K562 (cell line): ENCODE measurements around the gene RAB39B. TPM values are rescaled to one million over a fixed set of nuclear protein-coding genes. Genes with fewer than 3 reads are reported as not detected.

Experiments used
- ATAC-seq: fragments of 200-7000 bp; cut with Tn5 transposase; 3 replicates; pipeline ENCODE4 v1.9.1; 2020; ENCODE audit warnings: moderate library complexity
- BruUV-seq: library from RNA; stranded (reverse); fragments of 400-500 nt; replicated peaks from 2 replicates; lab custom pipeline; 2021; lab: Mats Ljungman, UMichigan
- CTCF ChIA-PET: fragments of 300-600 bp; formaldehyde crosslinking; extraction: SDS; loops from one replicate; lab custom pipeline; 2021; ENCODE audit warnings: low intra/inter-chr PET ratio; lab: Yijun Ruan, JAX
- POLR2A ChIA-PET: fragments of 300-600, 350-650 bp; sonication (Branson Sonifier 250); formaldehyde crosslinking; extraction: SDS; loops from one replicate; lab custom pipeline; 2021; ENCODE audit warnings: antibody characterized with exemption, inconsistent platforms; lab: Yijun Ruan, JAX
- DNase-seq, 4 experiments: peaks; one replicate each; pipeline versions ENCODE4 v3.0.0 to v3.0.0-alpha.2; 2011 to 2018; ENCODE audit warnings: low spot score in 3 of 4, mixed read lengths in 3 of 4; ENCODE audit errors: extremely low read depth in 1 of 4
- FAIRE-seq: peaks from 2 replicates; lab custom pipeline; 2011; peaks lifted over from hg19 to GRCh38; lab: Jason Lieb, UNC
- H2AFZ ChIP-seq: 2 replicates; pipeline ENCODE4 v1.6.0; 2011; ENCODE audit warnings: low read depth, low read length, control low read depth, inconsistent platforms
- H3K27ac ChIP-seq: fragments of 200-600 bp; 3 replicates; pipeline ENCODE4 v1.8.0; 2011; ENCODE audit warnings: low read depth, mild to moderate bottlenecking, control low read depth, inconsistent platforms, low read length, moderate library complexity, mixed read lengths; ENCODE audit errors: extremely low read depth
- H3K27me3 ChIP-seq, 2 experiments: fragments of 300-600 bp in 1 of 2; 2 replicates in 1 of 2; 3 replicates in 1 of 2; pipeline versions ENCODE4 v1.6.0 to v1.8.0; 2011; ENCODE audit warnings: inconsistent platforms in 2 of 2, low read length in 2 of 2, mild to moderate bottlenecking in 1 of 2, mixed read lengths in 1 of 2, moderate library complexity in 1 of 2; ENCODE audit not compliant: control insufficient read depth in 2 of 2, insufficient read depth in 2 of 2
- H3K36me3 ChIP-seq: fragments of 300-600 bp; 3 replicates; pipeline ENCODE4 v1.8.0; 2011; ENCODE audit warnings: mild to moderate bottlenecking, low read length, inconsistent platforms; ENCODE audit not compliant: control insufficient read depth, insufficient read depth
- H3K4me1 ChIP-seq, 2 experiments: fragments of 200-600 bp in 1 of 2; replicated peaks in 1 of 2; 2 replicates in 1 of 2; 3 replicates in 1 of 2; pipeline versions ENCODE4 v1.5.1 to v1.8.0; 2011; ENCODE audit warnings: inconsistent platforms in 2 of 2, low read length in 2 of 2, mild to moderate bottlenecking in 1 of 2, mixed read lengths in 1 of 2, moderate library complexity in 1 of 2; ENCODE audit not compliant: control insufficient read depth in 2 of 2, insufficient read depth in 2 of 2
- H3K4me2 ChIP-seq: 2 replicates; pipeline ENCODE4 v1.6.1; 2011; ENCODE audit warnings: low read length, control low read depth, inconsistent platforms, mixed read lengths; ENCODE audit not compliant: insufficient read depth
- H3K4me3 ChIP-seq: fragments of 200-600 bp; sonication (generic), shearing (Covaris generic); 2 replicates; pipeline ENCODE4 v1.5.1; 2016; ENCODE audit warnings: control low read depth, inconsistent platforms
- H3K79me2 ChIP-seq: fragments of 200-600 bp; 3 replicates; pipeline ENCODE4 v1.8.0; 2011; ENCODE audit warnings: low read length, inconsistent platforms; ENCODE audit not compliant: control insufficient read depth, insufficient read depth
- H3K9ac ChIP-seq, 2 experiments: 2 replicates each; pipeline versions ENCODE4 v1.6.0 to v1.6.1; 2011; ENCODE audit warnings: low read depth in 2 of 2, low read length in 2 of 2, control low read depth in 1 of 2, inconsistent platforms in 1 of 2, mild to moderate bottlenecking in 1 of 2, mixed read lengths in 1 of 2; ENCODE audit not compliant: insufficient read depth in 1 of 2
- H3K9me1 ChIP-seq: one replicate; pipeline ENCODE4 v1.6.0; 2011; ENCODE audit warnings: inconsistent platforms, mild to moderate bottlenecking, low read length, moderate library complexity; ENCODE audit not compliant: control insufficient read depth, insufficient read depth
- H3K9me3 ChIP-seq: replicated peaks from 2 replicates; pipeline ENCODE4 v1.5.1; 2011; ENCODE audit warnings: low read depth, low read length, inconsistent platforms; ENCODE audit not compliant: control insufficient read depth, insufficient read depth
- H4K20me1 ChIP-seq: replicated peaks from 2 replicates; pipeline ENCODE4 v1.6.1; 2011; ENCODE audit warnings: low read length, inconsistent platforms, mixed read lengths; ENCODE audit not compliant: control insufficient read depth, insufficient read depth
- CTCF ChIP-seq, 3 experiments: IDR thresholded peaks in 2 of 3; conservative IDR thresholded peaks in 1 of 3; 2 replicates each; pipeline ENCODE4 v1.5.1; 2011 to 2012; ENCODE audit warnings: low read length in 3 of 3, mild to moderate bottlenecking in 3 of 3, control low read depth in 2 of 3, improper control_type of control experiment in 1 of 3, inconsistent platforms in 1 of 3, low read depth in 1 of 3, mixed read lengths in 1 of 3, moderate library complexity in 1 of 3; ENCODE audit not compliant: insufficient read depth in 2 of 3
- HLTF ChIP-seq: fragments of 450-650 bp; IDR thresholded peaks from 2 replicates; pipeline ENCODE4 v1.6.1; 2016
- ILF3 ChIP-seq: fragments of 450-650 bp; IDR thresholded peaks from 2 replicates; pipeline ENCODE4 v1.6.1; 2018; ENCODE audit warnings: antibody characterized with exemption, mild to moderate bottlenecking, moderate library complexity, borderline replicate concordance
- JUN ChIP-seq, 2 experiments: sonication (generic) in 1 of 2; formaldehyde crosslinking in 1 of 2; IDR thresholded peaks; 2 replicates each; pipeline versions ENCODE4 v1.6.1 to v1.8.0; 2012 to 2022; ENCODE audit warnings: borderline replicate concordance in 2 of 2, mild to moderate bottlenecking in 2 of 2, improper control_type of control experiment in 1 of 2, low read depth in 1 of 2, low read length in 1 of 2, missing genetic modification reagents in 1 of 2
- MAFG ChIP-seq: fragments of 450-650 bp; conservative IDR thresholded peaks from 2 replicates; pipeline ENCODE4 v1.6.1; 2016; ENCODE audit warnings: missing genetic modification characterization, missing compliant biosample characterization
- NELFE ChIP-seq: IDR thresholded peaks from 2 replicates; pipeline ENCODE4 v1.6.1; 2011; ENCODE audit warnings: mild to moderate bottlenecking; ENCODE audit not compliant: insufficient read depth, insufficient read length
- NUFIP1 ChIP-seq: fragments of 450-650 bp; IDR thresholded peaks from 2 replicates; pipeline ENCODE4 v1.6.1; 2018; ENCODE audit not compliant: partially characterized antibody
- SLC30A9 ChIP-seq: fragments of 250-450 bp; sonication (Bioruptor Pico); IDR thresholded peaks from 2 replicates; pipeline ENCODE4 v1.8.0; 2022; ENCODE audit warnings: mild to moderate bottlenecking, moderate library complexity
- TEAD2 ChIP-seq: fragments of 450-650 bp; IDR thresholded peaks from 2 replicates; pipeline ENCODE4 v1.6.1; 2016; ENCODE audit warnings: missing genetic modification characterization, control low read depth, missing compliant biosample characterization
- ZFP1 ChIP-seq: fragments of 450-650 bp; formaldehyde crosslinking; IDR thresholded peaks from 2 replicates; pipeline ENCODE4 v1.4.0; 2020; ENCODE audit warnings: mild to moderate bottlenecking, mixed read lengths
- ZNF239 ChIP-seq: fragments of 250-450 bp; sonication (Bioruptor Pico); IDR thresholded peaks from 2 replicates; pipeline ENCODE4 v1.4.0; 2020; ENCODE audit warnings: mild to moderate bottlenecking
- ZNF75A ChIP-seq: fragments of 450-650 bp; formaldehyde crosslinking; IDR thresholded peaks from 2 replicates; pipeline ENCODE4 v1.4.0; 2020; ENCODE audit warnings: mild to moderate bottlenecking
- ZNF778 ChIP-seq: fragments of 450-650 bp; formaldehyde crosslinking; IDR thresholded peaks from 2 replicates; pipeline ENCODE4 v1.4.0; 2020; ENCODE audit warnings: mild to moderate bottlenecking, moderate library complexity
- WGBS: fragments of 100-300 bp; shearing (Covaris generic); methylation state at CpG from one replicate; pipeline ENCODE4 v1.1.6; 2016; ENCODE audit warnings: low coverage, mixed read lengths; ENCODE audit not compliant: insufficient coverage; ENCODE audit errors: missing lambda C conversion rate; 5-methylcytosine and 5-hydroxymethylcytosine counted together
- in situ Hi-C: fragments of 300-500 bp; cut with MboI; formaldehyde crosslinking; loops from 4 replicates; pipeline ENCODE4 v1.15.0; 2018; ENCODE audit warnings: inconsistent platforms, mixed read lengths
- intact Hi-C: fragments of 100-400 bp; cut with micrococcal nuclease; formaldehyde crosslinking; loops from 2 replicates; pipeline ENCODE4 v1.14.2; 2022
- polyA plus RNA-seq, 8 experiments: library from polyadenylated mRNA; depleted of rRNA in 4 of 8; stranded (reverse) in 5 of 8; unstranded in 3 of 8; fragments of >200 nt; fragmentation: Nextera tagmentation in 2 of 8; fragmentation: Illumina TruSeq in 1 of 8; extraction: Ambion mirVana in 2 of 8; extraction: Trizol in 1 of 8; gene quantifications; 2 replicates each; pipeline versions ENCODE4 v1.2.1 to v1.2.3, GENCODE V29; 2011 to 2014; ENCODE audit warnings: inconsistent platforms in 1 of 8, missing spikeins in 1 of 8
- total RNA-seq, 7 experiments: library from RNA; depleted of rRNA in 6 of 7; stranded (reverse); fragments of >200 nt in 6 of 7; fragmentation: Illumina TruSeq in 2 of 7; extraction: Trizol in 2 of 7; gene quantifications; 2 replicates each; pipeline versions ENCODE4 v1.2.1 to v1.2.3, GENCODE V29; 2011 to 2021; ENCODE audit warnings: low replicate concordance in 1 of 7

Gene RAB39B
- total and polyA plus RNA-seq, 9 of the 15 experiments (the other 6 are each of a cell fraction or from before 2014, with no cell fraction given) = 0.04 to 0.07 (median 0.04) TPM; not detected in 6

GRCh38 chrX:155251391-155251790, 12.9 kb downstream of the RAB39B start:
- Histone ChIP-seq H3K36me3 (no peaks in the 10 kb centered on the region), H3K79me2 (no peaks in the 10 kb centered on the region), H3K4me1 (no peaks in the 10 kb centered on the region), H4K20me1 (no peaks in the 10 kb centered on the region), H3K27me3 (no peaks in the 10 kb centered on the region), H3K27ac (no peak overlapping the region), H3K4me3 (no peak overlapping the region), H3K9me1 (no peaks in the 10 kb centered on the region), H3K9ac (no peak overlapping the region), H2AFZ (no peak overlapping the region)
- CTCF ChIA-PET = no interaction called here
- no peak for ATAC-seq
- intact Hi-C loops = no loop called here
- POLR2A ChIA-PET = no interaction called here
- no peak for DNase-seq
- WGBS = 7% methylated on average over 1 of the region's 1 CpG
- FAIRE-seq = no peak
- no TSS peak for BruUV-seq
- in situ Hi-C loops = no loop called here
- TF ChIP-seq ZFP1 (CRISPR knock-in tag) (no peak), NELFE (no peak), CTCF (IDR thresholded peaks at IDR 0.05 in 2 of 3, conservative IDR thresholded peaks at IDR 0.05 in 1 of 3; ENCODE audit: insufficient read depth in 2 of 3, low read depth in 1 of 3, low read length in 3 of 3) (no peak), ZNF778 (CRISPR knock-in tag) (no peak), NUFIP1 (no peak), HLTF (no peak), MAFG (tag) (no peak), JUN (IDR thresholded peaks at IDR 0.05; ENCODE audit: borderline replicate concordance, low read depth, low read length) (no peak), JUN (CRISPR knock-in tag; IDR thresholded peaks at IDR 0.05; ENCODE audit: borderline replicate concordance) (no peak), ZNF75A (no peak), ZNF239 (no peak), ILF3 (no peak), SLC30A9 (CRISPR knock-in tag) (no peak), TEAD2 (tag) (no peak)
- TF ChIP-seq, all 486 proteins: peak for 0
- Histone ChIP-seq H3K9me3 (no peaks in the 10 kb centered on the region), H3K4me2 (no peak overlapping the region)
